GM23338 (cell line): ENCODE data around the gene RNASEH2A. TPM values are rescaled to one million over a fixed set of nuclear protein-coding genes. Genes with fewer than 3 reads are reported as not detected.
A peak's percentile ranks its signal among the peaks of the same experiment; 100 is the strongest.

Experiments
- ATAC-seq: fragments of 200-7000 bp; cut with Tn5 transposase; 3 replicates; pipeline ENCODE4 v1.9.1; 2020
- DNase-seq: peaks from one replicate; pipeline ENCODE4 v3.0.0-alpha.2; 2015; ENCODE audit warnings: low spot score
- H2AFZ ChIP-seq: fragments of 200-600 bp; sonication (generic); 2 replicates; pipeline ENCODE4 v1.8.0; 2016; ENCODE audit warnings: antibody characterized with exemption, mild to moderate bottlenecking, moderate library complexity
- H3F3A ChIP-seq: fragments of 200-600 bp; sonication (generic); replicated peaks from 2 replicates; pipeline ENCODE4 v1.8.0; 2017; ENCODE audit warnings: antibody characterized with exemption, mixed run types, low read depth
- H3K27ac ChIP-seq: fragments of 200-600 bp; sonication (generic); 2 replicates; pipeline ENCODE4 v1.6.1; 2016; ENCODE audit warnings: low read depth
- H3K27me3 ChIP-seq: fragments of 200-600 bp; sonication (generic); 2 replicates; pipeline ENCODE4 v1.8.0; 2016; ENCODE audit warnings: mild to moderate bottlenecking, mixed run types, moderate library complexity; ENCODE audit not compliant: insufficient read depth
- H3K36me3 ChIP-seq: fragments of 200-600 bp; sonication (generic); 2 replicates; pipeline ENCODE4 v1.8.0; 2016; ENCODE audit warnings: mild to moderate bottlenecking; ENCODE audit not compliant: insufficient read depth
- H3K4me1 ChIP-seq: fragments of 200-600 bp; sonication (generic); 2 replicates; pipeline ENCODE4 v1.8.0; 2016; ENCODE audit warnings: mild to moderate bottlenecking, moderate library complexity; ENCODE audit not compliant: insufficient read depth
- H3K4me2 ChIP-seq: fragments of 200-600 bp; sonication (generic); 2 replicates; pipeline ENCODE4 v1.7.1; 2017; ENCODE audit warnings: mixed run types
- H3K4me3 ChIP-seq: fragments of 200-600 bp; sonication (generic); 2 replicates; pipeline ENCODE4 v1.6.1; 2016; ENCODE audit warnings: mixed run types
- H3K79me2 ChIP-seq: fragments of 200-600 bp; sonication (generic); replicated peaks from 2 replicates; pipeline ENCODE4 v1.8.0; 2017; ENCODE audit warnings: mild to moderate bottlenecking; ENCODE audit not compliant: insufficient read depth
- H3K9me2 ChIP-seq: fragments of 200-600 bp; sonication (generic); 2 replicates; pipeline ENCODE4 v1.8.0; 2017; ENCODE audit not compliant: insufficient read depth
- H4K20me1 ChIP-seq: fragments of 200-600 bp; sonication (generic); replicated peaks from 2 replicates; pipeline ENCODE4 v1.8.0; 2017; ENCODE audit warnings: mild to moderate bottlenecking; ENCODE audit not compliant: insufficient read depth
- H3K27ac Mint-ChIP-seq: 2 replicates; pipeline ENCODE4 v1.8.0; 2020; ENCODE audit warnings: inconsistent platforms, mild to moderate bottlenecking, moderate library complexity, mixed read lengths
- H3K27me3 Mint-ChIP-seq: 3 replicates; pipeline ENCODE4 v1.8.0; 2022; ENCODE audit warnings: low read depth, mild to moderate bottlenecking, moderate library complexity, mixed read lengths, inconsistent platforms; ENCODE audit not compliant: insufficient read depth, poor library complexity
- H3K36me3 Mint-ChIP-seq: 3 replicates; pipeline ENCODE4 v1.8.0; 2021; ENCODE audit warnings: low read depth, mild to moderate bottlenecking, inconsistent platforms, moderate library complexity, mixed read lengths
- H3K4me1 Mint-ChIP-seq: 3 replicates; pipeline ENCODE4 v1.8.0; 2020; ENCODE audit warnings: mild to moderate bottlenecking, inconsistent platforms, mixed read lengths
- H3K4me3 Mint-ChIP-seq: 3 replicates; pipeline ENCODE4 v1.8.0; 2021; ENCODE audit warnings: moderate library complexity, mild to moderate bottlenecking, inconsistent platforms, mixed read lengths
- H3K9me3 Mint-ChIP-seq: 3 replicates; pipeline ENCODE4 v1.8.0; 2020; ENCODE audit warnings: moderate library complexity, mild to moderate bottlenecking, inconsistent platforms, mixed read lengths
- CREB1 ChIP-seq: fragments of 250-450 bp; sonication (Bioruptor Pico); IDR thresholded peaks from 2 replicates; pipeline ENCODE4 v1.5.0; 2020; ENCODE audit warnings: low read depth, mild to moderate bottlenecking, moderate library complexity
- EZH2phosphoT487 ChIP-seq: fragments of 200-600 bp; sonication (generic); IDR thresholded peaks from one replicate; pipeline ENCODE4 v1.8.1; 2018; ENCODE audit warnings: antibody characterized with exemption; ENCODE audit not compliant: unreplicated experiment
- JUNB ChIP-seq: IDR thresholded peaks from one replicate; pipeline ENCODE4 v1.6.1; 2016; ENCODE audit warnings: antibody characterized with exemption; ENCODE audit not compliant: unreplicated experiment
- NANOG ChIP-seq: IDR thresholded peaks from 2 replicates; pipeline ENCODE4 v1.6.1; 2016; ENCODE audit warnings: antibody characterized with exemption, borderline replicate concordance
- POLR2AphosphoS5 ChIP-seq: IDR thresholded peaks from 2 replicates; pipeline ENCODE4 v1.6.1; 2016; ENCODE audit warnings: antibody characterized with exemption, low read depth
- STAT1 ChIP-seq: IDR thresholded peaks from one replicate; pipeline ENCODE4 v1.6.1; 2016; ENCODE audit warnings: antibody characterized with exemption; ENCODE audit not compliant: unreplicated experiment
- ZNF114 ChIP-seq: fragments of 250-450 bp; sonication (Bioruptor Pico); IDR thresholded peaks from 2 replicates; pipeline ENCODE4 v1.5.0; 2020; ENCODE audit warnings: mild to moderate bottlenecking, moderate library complexity
- ZNF331 ChIP-seq: fragments of 250-450 bp; sonication (Bioruptor Pico); IDR thresholded peaks from 2 replicates; pipeline ENCODE4 v1.5.0; 2020; ENCODE audit warnings: low read depth, mild to moderate bottlenecking, moderate library complexity
- polyA plus RNA-seq: library from polyadenylated mRNA; unstranded; fragments of >200 nt; fragmentation: Nextera tagmentation; extraction: Ambion mirVana; gene quantifications from 2 replicates; pipeline ENCODE4 v1.2.1, GENCODE V29; 2016
- total RNA-seq: library from RNA; depleted of rRNA; stranded (reverse); fragments of >200 nt; shearing (Covaris generic); gene quantifications from 2 replicates; pipeline ENCODE4 v1.2.3, GENCODE V29; 2014
- TF ChIP-seq, protein P1 (sequence below): fragments of 250-450 bp; sonication (Bioruptor Pico); IDR thresholded peaks from 2 replicates; pipeline ENCODE4 v1.5.0; 2020; ENCODE audit warnings: mild to moderate bottlenecking, moderate library complexity
- TF ChIP-seq, protein P2 (sequence below): IDR thresholded peaks from 2 replicates; pipeline ENCODE4 v1.6.1; 2016; ENCODE audit warnings: antibody characterized with exemption
- TF ChIP-seq, protein P3 (sequence below), 2 experiments: fragments of 200-600 bp in 1 of 2; sonication (generic) in 1 of 2; conservative IDR thresholded peaks; 2 replicates each; pipeline versions ENCODE4 v1.5.1 to v1.6.1; 2016 to 2017; ENCODE audit warnings: antibody characterized with exemption in 2 of 2, low read depth in 2 of 2, mild to moderate bottlenecking in 2 of 2, moderate library complexity in 1 of 2
- TF ChIP-seq, protein P4 (sequence below): IDR thresholded peaks from one replicate; pipeline ENCODE4 v1.6.1; 2018; ENCODE audit warnings: antibody characterized with exemption; ENCODE audit not compliant: unreplicated experiment

Gene RNASEH2A
- total and polyA plus RNA-seq, 2 experiments from 2014 or later: 39.4 to 68.2 TPM

DNA sequence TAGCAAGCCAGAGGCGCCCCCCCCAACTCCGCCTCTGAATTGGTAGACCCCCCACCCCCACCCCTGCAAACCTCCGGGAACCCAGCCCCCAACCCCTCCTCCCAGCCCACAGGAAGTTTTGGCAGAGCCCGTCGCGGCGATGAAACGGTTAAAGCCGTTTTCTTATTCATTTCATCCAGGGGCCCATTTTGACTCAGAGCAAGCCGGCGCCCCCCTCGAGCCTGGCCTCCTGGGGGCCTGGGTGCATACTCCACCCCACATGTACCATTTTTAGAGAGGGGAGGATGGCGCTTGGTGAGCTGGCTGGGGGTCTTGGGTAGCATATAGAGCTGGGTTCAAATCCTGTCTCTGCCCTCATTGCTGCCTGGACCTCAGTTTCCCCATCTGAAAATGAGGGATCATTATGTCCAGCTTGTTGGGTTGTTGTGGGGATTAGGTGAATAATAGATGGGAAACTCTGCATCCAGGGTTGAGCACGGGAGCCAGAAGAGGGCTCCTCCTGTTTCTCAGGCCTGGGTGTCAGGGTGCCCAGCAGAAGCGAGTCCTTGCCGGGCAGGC, 23.0 kb upstream of the RNASEH2A start:
- Histone ChIP-seq H3K4me2 (peak overlapping the region; percentile 86), H3K27ac (no peak overlapping the region), H3K27me3 (no peaks in the 10 kb centered on the region), H2AFZ (no peak overlapping the region), H3K4me1 (peaks cover 29% of the 10 kb centered on the region), H3F3A (peaks cover 27% of the 10 kb centered on the region), H3K36me3 (no peaks in the 10 kb centered on the region), H3K4me3 (peak overlapping the region; percentile 68), H4K20me1 (no peaks in the 10 kb centered on the region), H3K79me2 (no peaks in the 10 kb centered on the region), H3K9me2 (no peaks in the 10 kb centered on the region)
- DNase-seq: peak; percentile 64
- H3K27ac Mint-ChIP-seq: no peak overlapping the region
- H3K36me3 Mint-ChIP-seq: no peaks in the 10 kb centered on the region
- TF ChIP-seq ZNF331 (CRISPR knock-in tag) (no peak), STAT1 (no peak), NANOG (no peak), EZH2phosphoT487 (no peak), POLR2AphosphoS5 (no peak), CREB1 (CRISPR knock-in tag) (no peak), ZNF114 (CRISPR knock-in tag) (no peak), JUNB (no peak)
- TF ChIP-seq, protein P1, sequence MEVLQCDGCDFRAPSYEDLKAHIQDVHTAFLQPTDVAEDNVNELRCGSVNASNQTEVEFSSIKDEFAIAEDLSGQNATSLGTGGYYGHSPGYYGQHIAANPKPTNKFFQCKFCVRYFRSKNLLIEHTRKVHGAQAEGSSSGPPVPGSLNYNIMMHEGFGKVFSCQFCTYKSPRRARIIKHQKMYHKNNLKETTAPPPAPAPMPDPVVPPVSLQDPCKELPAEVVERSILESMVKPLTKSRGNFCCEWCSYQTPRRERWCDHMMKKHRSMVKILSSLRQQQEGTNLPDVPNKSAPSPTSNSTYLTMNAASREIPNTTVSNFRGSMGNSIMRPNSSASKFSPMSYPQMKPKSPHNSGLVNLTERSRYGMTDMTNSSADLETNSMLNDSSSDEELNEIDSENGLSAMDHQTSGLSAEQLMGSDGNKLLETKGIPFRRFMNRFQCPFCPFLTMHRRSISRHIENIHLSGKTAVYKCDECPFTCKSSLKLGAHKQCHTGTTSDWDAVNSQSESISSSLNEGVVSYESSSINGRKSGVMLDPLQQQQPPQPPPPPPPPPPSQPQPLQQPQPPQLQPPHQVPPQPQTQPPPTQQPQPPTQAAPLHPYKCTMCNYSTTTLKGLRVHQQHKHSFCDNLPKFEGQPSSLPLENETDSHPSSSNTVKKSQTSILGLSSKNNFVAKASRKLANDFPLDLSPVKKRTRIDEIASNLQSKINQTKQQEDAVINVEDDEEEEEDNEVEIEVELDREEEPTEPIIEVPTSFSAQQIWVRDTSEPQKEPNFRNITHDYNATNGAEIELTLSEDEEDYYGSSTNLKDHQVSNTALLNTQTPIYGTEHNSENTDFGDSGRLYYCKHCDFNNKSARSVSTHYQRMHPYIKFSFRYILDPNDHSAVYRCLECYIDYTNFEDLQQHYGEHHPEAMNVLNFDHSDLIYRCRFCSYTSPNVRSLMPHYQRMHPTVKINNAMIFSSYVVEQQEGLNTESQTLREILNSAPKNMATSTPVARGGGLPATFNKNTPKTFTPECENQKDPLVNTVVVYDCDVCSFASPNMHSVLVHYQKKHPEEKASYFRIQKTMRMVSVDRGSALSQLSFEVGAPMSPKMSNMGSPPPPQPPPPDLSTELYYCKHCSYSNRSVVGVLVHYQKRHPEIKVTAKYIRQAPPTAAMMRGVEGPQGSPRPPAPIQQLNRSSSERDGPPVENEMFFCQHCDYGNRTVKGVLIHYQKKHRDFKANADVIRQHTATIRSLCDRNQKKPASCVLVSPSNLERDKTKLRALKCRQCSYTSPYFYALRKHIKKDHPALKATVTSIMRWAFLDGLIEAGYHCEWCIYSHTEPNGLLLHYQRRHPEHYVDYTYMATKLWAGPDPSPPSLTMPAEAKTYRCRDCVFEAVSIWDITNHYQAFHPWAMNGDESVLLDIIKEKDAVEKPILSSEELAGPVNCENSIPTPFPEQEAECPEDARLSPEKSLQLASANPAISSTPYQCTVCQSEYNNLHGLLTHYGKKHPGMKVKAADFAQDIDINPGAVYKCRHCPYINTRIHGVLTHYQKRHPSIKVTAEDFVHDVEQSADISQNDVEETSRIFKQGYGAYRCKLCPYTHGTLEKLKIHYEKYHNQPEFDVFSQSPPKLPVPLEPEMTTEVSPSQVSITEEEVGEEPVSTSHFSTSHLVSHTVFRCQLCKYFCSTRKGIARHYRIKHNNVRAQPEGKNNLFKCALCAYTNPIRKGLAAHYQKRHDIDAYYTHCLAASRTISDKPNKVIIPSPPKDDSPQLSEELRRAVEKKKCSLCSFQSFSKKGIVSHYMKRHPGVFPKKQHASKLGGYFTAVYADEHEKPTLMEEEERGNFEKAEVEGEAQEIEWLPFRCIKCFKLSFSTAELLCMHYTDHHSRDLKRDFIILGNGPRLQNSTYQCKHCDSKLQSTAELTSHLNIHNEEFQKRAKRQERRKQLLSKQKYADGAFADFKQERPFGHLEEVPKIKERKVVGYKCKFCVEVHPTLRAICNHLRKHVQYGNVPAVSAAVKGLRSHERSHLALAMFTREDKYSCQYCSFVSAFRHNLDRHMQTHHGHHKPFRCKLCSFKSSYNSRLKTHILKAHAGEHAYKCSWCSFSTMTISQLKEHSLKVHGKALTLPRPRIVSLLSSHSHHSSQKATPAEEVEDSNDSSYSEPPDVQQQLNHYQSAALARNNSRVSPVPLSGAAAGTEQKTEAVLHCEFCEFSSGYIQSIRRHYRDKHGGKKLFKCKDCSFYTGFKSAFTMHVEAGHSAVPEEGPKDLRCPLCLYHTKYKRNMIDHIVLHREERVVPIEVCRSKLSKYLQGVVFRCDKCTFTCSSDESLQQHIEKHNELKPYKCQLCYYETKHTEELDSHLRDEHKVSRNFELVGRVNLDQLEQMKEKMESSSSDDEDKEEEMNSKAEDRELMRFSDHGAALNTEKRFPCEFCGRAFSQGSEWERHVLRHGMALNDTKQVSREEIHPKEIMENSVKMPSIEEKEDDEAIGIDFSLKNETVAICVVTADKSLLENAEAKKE (CRISPR knock-in tag): no peak
- TF ChIP-seq, protein P2, sequence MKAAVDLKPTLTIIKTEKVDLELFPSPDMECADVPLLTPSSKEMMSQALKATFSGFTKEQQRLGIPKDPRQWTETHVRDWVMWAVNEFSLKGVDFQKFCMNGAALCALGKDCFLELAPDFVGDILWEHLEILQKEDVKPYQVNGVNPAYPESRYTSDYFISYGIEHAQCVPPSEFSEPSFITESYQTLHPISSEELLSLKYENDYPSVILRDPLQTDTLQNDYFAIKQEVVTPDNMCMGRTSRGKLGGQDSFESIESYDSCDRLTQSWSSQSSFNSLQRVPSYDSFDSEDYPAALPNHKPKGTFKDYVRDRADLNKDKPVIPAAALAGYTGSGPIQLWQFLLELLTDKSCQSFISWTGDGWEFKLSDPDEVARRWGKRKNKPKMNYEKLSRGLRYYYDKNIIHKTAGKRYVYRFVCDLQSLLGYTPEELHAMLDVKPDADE: no peak
- TF ChIP-seq, protein P3, sequence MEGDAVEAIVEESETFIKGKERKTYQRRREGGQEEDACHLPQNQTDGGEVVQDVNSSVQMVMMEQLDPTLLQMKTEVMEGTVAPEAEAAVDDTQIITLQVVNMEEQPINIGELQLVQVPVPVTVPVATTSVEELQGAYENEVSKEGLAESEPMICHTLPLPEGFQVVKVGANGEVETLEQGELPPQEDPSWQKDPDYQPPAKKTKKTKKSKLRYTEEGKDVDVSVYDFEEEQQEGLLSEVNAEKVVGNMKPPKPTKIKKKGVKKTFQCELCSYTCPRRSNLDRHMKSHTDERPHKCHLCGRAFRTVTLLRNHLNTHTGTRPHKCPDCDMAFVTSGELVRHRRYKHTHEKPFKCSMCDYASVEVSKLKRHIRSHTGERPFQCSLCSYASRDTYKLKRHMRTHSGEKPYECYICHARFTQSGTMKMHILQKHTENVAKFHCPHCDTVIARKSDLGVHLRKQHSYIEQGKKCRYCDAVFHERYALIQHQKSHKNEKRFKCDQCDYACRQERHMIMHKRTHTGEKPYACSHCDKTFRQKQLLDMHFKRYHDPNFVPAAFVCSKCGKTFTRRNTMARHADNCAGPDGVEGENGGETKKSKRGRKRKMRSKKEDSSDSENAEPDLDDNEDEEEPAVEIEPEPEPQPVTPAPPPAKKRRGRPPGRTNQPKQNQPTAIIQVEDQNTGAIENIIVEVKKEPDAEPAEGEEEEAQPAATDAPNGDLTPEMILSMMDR (conservative IDR thresholded peaks at IDR 0.05; ENCODE audit: low read depth in 2 of 2): no peak
- TF ChIP-seq, protein P4, sequence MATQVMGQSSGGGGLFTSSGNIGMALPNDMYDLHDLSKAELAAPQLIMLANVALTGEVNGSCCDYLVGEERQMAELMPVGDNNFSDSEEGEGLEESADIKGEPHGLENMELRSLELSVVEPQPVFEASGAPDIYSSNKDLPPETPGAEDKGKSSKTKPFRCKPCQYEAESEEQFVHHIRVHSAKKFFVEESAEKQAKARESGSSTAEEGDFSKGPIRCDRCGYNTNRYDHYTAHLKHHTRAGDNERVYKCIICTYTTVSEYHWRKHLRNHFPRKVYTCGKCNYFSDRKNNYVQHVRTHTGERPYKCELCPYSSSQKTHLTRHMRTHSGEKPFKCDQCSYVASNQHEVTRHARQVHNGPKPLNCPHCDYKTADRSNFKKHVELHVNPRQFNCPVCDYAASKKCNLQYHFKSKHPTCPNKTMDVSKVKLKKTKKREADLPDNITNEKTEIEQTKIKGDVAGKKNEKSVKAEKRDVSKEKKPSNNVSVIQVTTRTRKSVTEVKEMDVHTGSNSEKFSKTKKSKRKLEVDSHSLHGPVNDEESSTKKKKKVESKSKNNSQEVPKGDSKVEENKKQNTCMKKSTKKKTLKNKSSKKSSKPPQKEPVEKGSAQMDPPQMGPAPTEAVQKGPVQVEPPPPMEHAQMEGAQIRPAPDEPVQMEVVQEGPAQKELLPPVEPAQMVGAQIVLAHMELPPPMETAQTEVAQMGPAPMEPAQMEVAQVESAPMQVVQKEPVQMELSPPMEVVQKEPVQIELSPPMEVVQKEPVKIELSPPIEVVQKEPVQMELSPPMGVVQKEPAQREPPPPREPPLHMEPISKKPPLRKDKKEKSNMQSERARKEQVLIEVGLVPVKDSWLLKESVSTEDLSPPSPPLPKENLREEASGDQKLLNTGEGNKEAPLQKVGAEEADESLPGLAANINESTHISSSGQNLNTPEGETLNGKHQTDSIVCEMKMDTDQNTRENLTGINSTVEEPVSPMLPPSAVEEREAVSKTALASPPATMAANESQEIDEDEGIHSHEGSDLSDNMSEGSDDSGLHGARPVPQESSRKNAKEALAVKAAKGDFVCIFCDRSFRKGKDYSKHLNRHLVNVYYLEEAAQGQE: no peak
- H3K9me3 Mint-ChIP-seq: no peaks in the 10 kb centered on the region
- H3K27me3 Mint-ChIP-seq: peaks cover 10% of the 10 kb centered on the region
- H3K4me1 Mint-ChIP-seq: peaks cover 23% of the 10 kb centered on the region
- peak overlapping the region; percentile 68 for H3K4me3 Mint-ChIP-seq
- ATAC-seq: no peak; the same call in 2 of the 3 replicates
